Loucy (cell line): Measurements from ENCODE around the gene DTNA.
A peak's percentile ranks its signal among the peaks of the same experiment; 100 is the strongest.

Experiments
- H2AFZ ChIP-seq: fragments of 200-600 bp; sonication (generic); 2 replicates; pipeline ENCODE4 v1.6.0; 2016; ENCODE audit warnings: antibody characterized with exemption, mild to moderate bottlenecking, low read length, moderate library complexity
- H3F3A ChIP-seq: fragments of 200-600 bp; 2 replicates; pipeline ENCODE4 v1.6.0; 2016; ENCODE audit warnings: antibody characterized with exemption, low read depth, mild to moderate bottlenecking
- H3K27me3 ChIP-seq: fragments of 200-600 bp; sonication (generic); 2 replicates; pipeline ENCODE4 v1.6.1; 2014; ENCODE audit warnings: low read length, mild to moderate bottlenecking; ENCODE audit not compliant: insufficient read depth, poor library complexity, severe bottlenecking
- H3K36me3 ChIP-seq: fragments of 200-600 bp; sonication (generic); 2 replicates; pipeline ENCODE4 v1.6.1; 2016; ENCODE audit warnings: low read length; ENCODE audit not compliant: insufficient read depth
- H3K4me1 ChIP-seq: fragments of 200-600 bp; sonication (generic); 2 replicates; pipeline ENCODE4 v1.5.1; 2014; ENCODE audit warnings: low read length, mild to moderate bottlenecking; ENCODE audit not compliant: insufficient read depth, poor library complexity, severe bottlenecking
- H3K4me2 ChIP-seq: fragments of 200-600 bp; sonication (generic); 2 replicates; pipeline ENCODE4 v1.6.0; 2014; ENCODE audit warnings: antibody characterized with exemption, low read length, low read depth, mild to moderate bottlenecking; ENCODE audit not compliant: poor library complexity, severe bottlenecking
- H3K4me3 ChIP-seq: fragments of 200-600 bp; sonication (generic); 2 replicates; pipeline ENCODE4 v1.5.1; 2014; ENCODE audit warnings: low read length, mild to moderate bottlenecking, mixed read lengths; ENCODE audit not compliant: poor library complexity, severe bottlenecking
- H3K79me2 ChIP-seq: fragments of 200-600 bp; sonication (generic); 2 replicates; pipeline ENCODE4 v1.6.1; 2014; ENCODE audit warnings: low read length; ENCODE audit not compliant: insufficient read depth
- H3K9ac ChIP-seq: fragments of 200-600 bp; sonication (generic); 2 replicates; pipeline ENCODE4 v1.6.0; 2014; ENCODE audit warnings: mild to moderate bottlenecking, low read depth, low read length, moderate library complexity; ENCODE audit not compliant: poor library complexity, severe bottlenecking
- H3K9me2 ChIP-seq: fragments of 200-600 bp; sonication (generic); replicated peaks from 2 replicates; pipeline ENCODE4 v1.6.1; 2016; ENCODE audit warnings: low read depth, low read length, mixed read lengths
- H3K9me3 ChIP-seq: fragments of 200-600 bp; sonication (generic); 2 replicates; pipeline ENCODE4 v1.6.1; 2014; ENCODE audit warnings: mild to moderate bottlenecking, antibody characterized with exemption, low read length, low read depth; ENCODE audit not compliant: insufficient read depth
- H4K20me1 ChIP-seq: fragments of 200-600 bp; sonication (generic); 2 replicates; pipeline ENCODE4 v1.6.0; 2014; ENCODE audit warnings: antibody characterized with exemption, low read length, mild to moderate bottlenecking; ENCODE audit not compliant: insufficient read depth, poor library complexity, severe bottlenecking
- CTCF ChIP-seq: fragments of 200-600 bp; sonication (generic); conservative IDR thresholded peaks from 2 replicates; pipeline ENCODE4 v1.5.1; 2014; ENCODE audit warnings: mild to moderate bottlenecking, antibody characterized with exemption, low read length
- EZH2phosphoT487 ChIP-seq: fragments of 200-600 bp; IDR thresholded peaks from 2 replicates; pipeline ENCODE4 v1.6.1; 2018; ENCODE audit warnings: antibody characterized with exemption, mild to moderate bottlenecking, moderate library complexity, borderline replicate concordance

DTNA gene

DNA sequence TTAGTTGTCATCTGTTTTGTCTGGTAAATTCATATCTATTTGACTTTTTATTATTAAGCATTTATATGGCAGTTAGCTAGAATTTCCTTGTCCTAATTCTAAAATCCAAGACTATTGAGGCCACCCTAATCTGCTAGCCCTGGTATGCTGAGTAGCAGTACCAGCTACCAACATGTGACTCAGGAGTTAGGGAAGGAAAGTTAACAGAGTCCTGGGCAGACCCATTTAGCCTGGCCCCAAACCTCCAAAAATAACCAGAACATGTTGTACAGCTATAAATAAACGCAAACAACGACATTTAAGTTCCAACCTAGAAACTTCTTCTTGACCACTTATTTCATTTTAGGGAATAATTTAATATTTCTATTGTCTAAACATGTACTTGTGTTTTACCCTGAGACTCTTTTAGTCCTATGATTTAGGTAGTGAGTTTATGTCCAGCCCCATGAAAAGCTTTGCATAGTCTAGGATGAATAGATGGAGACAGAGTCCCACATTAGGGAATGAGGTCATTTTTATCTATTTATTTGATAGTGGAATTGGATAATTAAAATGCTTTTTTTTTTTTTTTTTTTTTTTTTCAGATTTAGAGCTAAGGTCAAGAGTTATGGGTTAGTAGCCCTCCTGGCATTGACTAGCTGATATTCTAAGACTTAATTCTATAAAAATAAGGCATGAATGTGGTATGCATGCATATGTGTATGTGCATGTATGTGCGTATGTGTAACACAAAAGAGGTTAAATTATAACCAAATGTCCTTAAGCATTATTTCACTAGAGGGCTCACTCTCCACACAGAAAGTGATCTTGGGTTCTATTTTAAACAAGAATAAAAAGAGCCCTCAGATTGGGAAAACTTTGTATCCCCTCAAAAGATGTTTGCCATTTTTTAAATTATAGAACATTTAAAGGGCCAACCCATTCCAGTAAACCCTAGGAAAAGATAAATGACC, 171.1 kb downstream of the DTNA start:
- H3K9me2 ChIP-seq: no peaks in the 10 kb centered on the region
- H3K4me2 ChIP-seq: no peak overlapping the region
- H3K4me3 ChIP-seq: no peak overlapping the region
- no peaks in the 10 kb centered on the region for H4K20me1 ChIP-seq
- no peaks in the 10 kb centered on the region for H3K79me2 ChIP-seq
- no peak overlapping the region for H2AFZ ChIP-seq
- H3F3A ChIP-seq: no peaks in the 10 kb centered on the region
- no peak overlapping the region for H3K9ac ChIP-seq
- no peaks in the 10 kb centered on the region for H3K27me3 ChIP-seq
- peak; percentile 49 for TF ChIP-seq CTCF
- no peak for TF ChIP-seq EZH2phosphoT487
- H3K4me1 ChIP-seq: no peaks in the 10 kb centered on the region
- H3K36me3 ChIP-seq: no peaks in the 10 kb centered on the region
- H3K9me3 ChIP-seq: no peaks in the 10 kb centered on the region

DNA sequence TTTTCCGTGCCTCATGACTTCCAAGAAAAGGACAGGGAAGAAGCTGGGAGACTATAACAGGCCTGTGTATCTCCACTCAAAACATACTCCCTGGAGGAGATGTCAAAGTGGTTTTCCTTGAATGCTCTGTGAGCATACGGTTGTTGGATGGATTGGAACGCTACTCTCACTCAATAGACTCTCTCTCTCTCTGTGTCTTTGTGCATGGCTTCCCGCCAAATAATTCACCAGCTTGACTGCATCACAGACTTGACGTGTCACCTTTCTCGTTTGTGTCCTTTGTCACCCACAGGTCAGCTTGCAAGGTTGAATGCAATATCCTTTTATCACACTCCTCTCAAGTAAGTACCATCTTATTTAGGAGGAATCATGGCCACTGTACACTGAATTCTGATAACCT, 174.3 kb downstream of the DTNA start:
- Histone ChIP-seq H3K9me3 (no peaks in the 10 kb centered on the region), H3K4me2 (no peak overlapping the region), H3F3A (no peaks in the 10 kb centered on the region), H3K79me2 (no peaks in the 10 kb centered on the region), H3K36me3 (no peaks in the 10 kb centered on the region), H4K20me1 (no peaks in the 10 kb centered on the region), H3K27me3 (no peaks in the 10 kb centered on the region), H3K4me3 (no peak overlapping the region), H2AFZ (no peak overlapping the region), H3K9me2 (no peaks in the 10 kb centered on the region), H3K4me1 (no peaks in the 10 kb centered on the region), H3K9ac (no peak overlapping the region)
- TF ChIP-seq CTCF: no peak
- TF ChIP-seq EZH2phosphoT487: no peak

GRCh38 chr18:34886177-34886576, 176.1 kb downstream of the DTNA start:
- Histone ChIP-seq H3F3A (no peaks in the 10 kb centered on the region), H3K36me3 (no peaks in the 10 kb centered on the region), H3K9ac (no peak overlapping the region), H3K9me3 (no peaks in the 10 kb centered on the region), H3K4me1 (no peaks in the 10 kb centered on the region), H3K27me3 (no peaks in the 10 kb centered on the region), H3K4me3 (no peak overlapping the region), H3K79me2 (no peaks in the 10 kb centered on the region), H2AFZ (no peak overlapping the region), H3K9me2 (no peaks in the 10 kb centered on the region), H4K20me1 (no peaks in the 10 kb centered on the region), H3K4me2 (no peak overlapping the region)
- TF ChIP-seq EZH2phosphoT487 (no peak), CTCF (no peak)
